Lower leg skin (tissue), 3 donors: ENCODE results near the gene FLNB.

Source experiments
- CTCF ChIP-seq, 3 donors: fragments of 450-650 bp; IDR thresholded peaks; one replicate each; pipeline ENCODE4 v1.5.1; 2016; ENCODE audit warnings: antibody characterized with exemption in 3 of 3, mild to moderate bottlenecking in 3 of 3, moderate library complexity in 2 of 3
- POLR2A ChIP-seq, 2 donors: fragments of 450-650 bp; IDR thresholded peaks; one replicate each; pipeline ENCODE4 v1.6.1; 2016 to 2017; ENCODE audit warnings: antibody characterized with exemption in 2 of 2, mild to moderate bottlenecking in 1 of 2, moderate library complexity in 1 of 2

DNA sequence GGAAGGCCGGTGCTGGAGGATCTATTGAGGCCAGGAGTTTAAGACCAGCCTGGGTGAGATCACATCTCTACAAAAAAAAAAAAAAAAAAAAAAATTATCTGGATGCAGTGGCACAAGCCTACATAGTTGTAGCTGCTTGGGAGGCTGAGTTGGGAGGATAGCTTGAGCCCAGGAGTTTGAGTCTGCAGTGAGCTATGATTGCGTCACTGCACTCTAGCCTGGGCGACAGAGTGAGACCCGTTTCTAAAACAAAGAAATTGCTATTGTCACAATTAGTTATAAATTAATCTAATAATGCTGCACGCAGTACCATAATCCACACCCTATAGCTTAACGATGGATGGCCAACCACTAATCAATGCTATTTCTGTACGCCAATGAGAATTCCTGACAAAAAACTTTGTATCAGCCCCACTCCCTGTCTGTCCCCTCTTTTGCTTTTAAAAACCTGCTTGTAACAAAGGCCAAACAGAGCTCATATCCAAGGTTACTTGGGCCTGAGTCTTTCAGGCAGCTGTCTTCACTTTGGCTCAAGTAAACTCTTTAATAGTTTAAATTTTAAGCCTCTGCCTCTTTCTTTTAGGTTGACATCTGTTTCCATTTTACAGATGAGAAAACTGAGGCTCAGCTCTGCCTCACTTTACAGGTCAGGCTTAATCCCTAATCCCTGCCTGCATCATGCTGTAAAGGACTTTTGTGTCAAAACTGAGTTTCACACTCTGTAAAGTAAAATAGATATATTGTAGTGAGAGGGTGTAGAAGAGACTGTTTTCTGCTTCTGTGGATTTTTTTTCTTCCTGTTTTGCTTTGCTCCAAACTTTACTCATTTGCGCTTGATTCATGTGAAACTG is 10.9 kb downstream of the FLNB start:
- no peak for TF ChIP-seq CTCF (IDR thresholded peaks at IDR 0.05)
- no peak for TF ChIP-seq POLR2A (IDR thresholded peaks at IDR 0.05)
